HepG2 (cell line): ENCODE measurements around the gene ELL. TPM values are rescaled to one million over a fixed set of nuclear protein-coding genes. Genes with fewer than 3 reads are reported as not detected.

Experiments used
- BCL6 ChIP-seq: IDR thresholded peaks from 2 replicates; pipeline ENCODE4 v1.6.1; 2016; ENCODE audit warnings: missing genetic modification reagents, missing compliant biosample characterization
- FOSL1 ChIP-seq: sonication (generic); formaldehyde crosslinking; IDR thresholded peaks from 2 replicates; pipeline ENCODE4 v1.9.0; 2021; ENCODE audit warnings: missing genetic modification reagents, borderline replicate concordance
- IRF2 ChIP-seq: IDR thresholded peaks from 2 replicates; pipeline ENCODE4 v1.6.1; 2018; ENCODE audit warnings: missing genetic modification reagents, missing compliant biosample characterization
- KDM6A ChIP-seq: IDR thresholded peaks from 2 replicates; pipeline ENCODE4 v1.6.1; 2016; ENCODE audit warnings: low read depth
- KLF6 ChIP-seq: IDR thresholded peaks from 2 replicates; pipeline ENCODE4 v1.8.0; 2016; ENCODE audit warnings: missing biosample characterization, missing genetic modification reagents
- MAZ ChIP-seq, 2 experiments: sonication (generic) in 1 of 2; formaldehyde crosslinking in 1 of 2; IDR thresholded peaks; 2 replicates each; pipeline versions ENCODE4 v1.5.0 to v1.6.1; 2012 to 2020; ENCODE audit warnings: low read depth in 2 of 2, mild to moderate bottlenecking in 2 of 2, borderline replicate concordance in 1 of 2, improper control_type of control experiment in 1 of 2, low read length in 1 of 2, missing genetic modification reagents in 1 of 2, moderate library complexity in 1 of 2
- MED1 ChIP-seq: sonication (generic); formaldehyde crosslinking; IDR thresholded peaks from 2 replicates; pipeline ENCODE4 v1.4.0; 2020; ENCODE audit warnings: missing genetic modification reagents
- MEIS2 ChIP-seq: sonication (generic); formaldehyde crosslinking; IDR thresholded peaks from 2 replicates; pipeline ENCODE4 v1.9.0; 2021; ENCODE audit warnings: mild to moderate bottlenecking, missing genetic modification reagents
- NCOA1 ChIP-seq: sonication (generic); formaldehyde crosslinking; IDR thresholded peaks from 2 replicates; pipeline ENCODE4 v1.9.0; 2021; ENCODE audit warnings: missing genetic modification reagents
- PCBP2 ChIP-seq: fragments of 200-400 bp; formaldehyde crosslinking; optimal IDR thresholded peaks from 2 replicates; pipeline ENCODE3; 2018; ENCODE audit warnings: low read length, low read depth; ENCODE audit not compliant: poor library complexity, severe bottlenecking
- SIX1 ChIP-seq: sonication (generic); formaldehyde crosslinking; IDR thresholded peaks from 2 replicates; pipeline ENCODE4 v1.4.0; 2020; ENCODE audit warnings: missing genetic modification reagents, borderline replicate concordance
- TGIF2 ChIP-seq: IDR thresholded peaks from 2 replicates; pipeline ENCODE4 v1.6.1; 2016; ENCODE audit warnings: control low read depth, missing compliant biosample characterization
- TOPORS ChIP-seq: sonication (generic); formaldehyde crosslinking; IDR thresholded peaks from 2 replicates; pipeline ENCODE4 v1.8.0; 2023; ENCODE audit warnings: mild to moderate bottlenecking, missing genetic modification reagents
- ZFX ChIP-seq: sonication (generic); formaldehyde crosslinking; IDR thresholded peaks from 2 replicates; pipeline ENCODE4 v1.4.0; 2020; ENCODE audit warnings: mild to moderate bottlenecking, low read depth, missing genetic modification reagents, moderate library complexity
- ZNF326 ChIP-seq: sonication (generic); formaldehyde crosslinking; IDR thresholded peaks from 2 replicates; pipeline ENCODE4 v1.4.0; 2020; ENCODE audit warnings: missing genetic modification reagents, borderline replicate concordance
- ZNF367 ChIP-seq: sonication (generic); formaldehyde crosslinking; IDR thresholded peaks from 2 replicates; pipeline ENCODE4 v1.4.0; 2020; ENCODE audit warnings: missing genetic modification reagents, borderline replicate concordance
- polyA plus RNA-seq, 8 experiments: library from polyadenylated mRNA; depleted of rRNA in 3 of 8; stranded (reverse) in 7 of 8; unstranded in 1 of 8; fragments of >200 nt; fragmentation: Illumina TruSeq in 4 of 8; extraction: Trizol in 4 of 8; gene quantifications; 2 replicates each; pipeline versions ENCODE4 v1.2.1 to v1.2.3, GENCODE V29; 2011 to 2016; ENCODE audit warnings: low read depth in 4 of 8, missing spikeins in 1 of 8, mixed read lengths in 1 of 8; ENCODE audit not compliant: insufficient read depth in 1 of 8
- total RNA-seq, 5 experiments: library from RNA; depleted of rRNA; stranded (reverse); fragments of >200 nt; fragmentation: Illumina TruSeq; extraction: Trizol; gene quantifications; 2 replicates each; pipeline ENCODE4 v1.2.3, GENCODE V29; 2016; ENCODE audit warnings: low read depth in 1 of 5
- TF ChIP-seq, protein P1 (sequence below): sonication (generic); formaldehyde crosslinking; IDR thresholded peaks from 2 replicates; pipeline ENCODE4 v1.5.0; 2020; ENCODE audit warnings: missing genetic modification reagents
- TF ChIP-seq, protein P2 (sequence below): sonication (generic); formaldehyde crosslinking; IDR thresholded peaks from 2 replicates; pipeline ENCODE4 v1.8.0; 2023; ENCODE audit warnings: mild to moderate bottlenecking, missing genetic modification reagents
- TF ChIP-seq, protein P3 (sequence below): sonication (generic); formaldehyde crosslinking; conservative IDR thresholded peaks from 2 replicates; pipeline ENCODE4 v1.8.0; 2022; ENCODE audit warnings: low read depth, missing genetic modification reagents
- TF ChIP-seq, protein P4 (sequence below): sonication (generic); formaldehyde crosslinking; IDR thresholded peaks from 2 replicates; pipeline ENCODE4 v1.8.1; 2023; ENCODE audit warnings: mild to moderate bottlenecking, missing genetic modification reagents, borderline replicate concordance
- TF ChIP-seq, protein P5 (sequence below), 2 experiments: sonication (generic) in 1 of 2; formaldehyde crosslinking in 1 of 2; IDR thresholded peaks; 2 replicates each; pipeline versions ENCODE4 v1.4.0 to v1.6.1; 2018 to 2020; ENCODE audit warnings: missing genetic modification reagents in 2 of 2, borderline replicate concordance in 1 of 2, low read depth in 1 of 2, mild to moderate bottlenecking in 1 of 2, missing biosample characterization in 1 of 2
- TF ChIP-seq, protein P6 (sequence below): sonication (generic); formaldehyde crosslinking; IDR thresholded peaks from 2 replicates; pipeline ENCODE4 v1.4.0; 2020; ENCODE audit warnings: missing genetic modification reagents; ENCODE audit errors: not compliant biosample characterization

The ELL gene
- total and polyA plus RNA-seq, 2 of the 13 experiments (the other 11 are each of a cell fraction or from before 2014, with no cell fraction given): 3.7 to 5.4 TPM

DNA sequence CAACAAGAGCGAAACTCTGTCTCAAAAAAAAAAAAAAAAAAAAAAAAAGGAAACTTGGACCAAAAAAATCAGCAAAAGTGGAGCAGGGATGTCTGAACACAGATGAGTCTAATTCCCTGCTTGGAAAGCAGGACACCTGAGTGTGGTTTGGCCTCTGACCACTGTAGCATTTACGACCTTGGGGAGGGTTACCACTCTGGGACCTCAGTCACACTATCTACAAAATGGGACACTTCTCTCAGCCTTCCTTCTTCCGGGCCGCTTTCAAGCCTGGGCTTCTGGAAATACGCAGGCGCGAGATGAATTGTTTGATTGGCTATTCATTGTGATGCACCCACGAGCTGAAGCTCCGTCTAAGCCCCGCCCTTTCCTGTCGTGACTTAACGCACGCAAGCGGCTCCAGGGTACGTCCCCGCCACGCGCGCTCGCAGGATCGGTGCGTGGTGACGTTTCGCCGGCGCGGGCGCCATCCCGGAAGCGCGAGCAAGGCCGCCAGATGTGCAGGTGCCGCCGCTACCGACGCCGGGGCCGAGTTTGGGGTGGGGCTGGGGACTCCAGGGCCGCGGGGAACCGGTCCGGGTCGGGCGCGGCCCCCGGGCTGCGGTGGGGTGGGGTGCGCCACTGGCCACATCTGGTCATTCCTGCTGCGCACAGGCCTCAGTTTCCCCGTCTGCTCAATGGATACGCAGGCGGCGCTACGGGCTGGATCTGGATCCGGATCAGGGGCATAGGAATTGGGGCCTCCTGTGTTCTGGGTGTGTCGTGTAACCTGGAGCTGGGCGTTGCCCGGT, 35.7 kb upstream of the ELL start, which contains the start of gene KXD1 (continued):
- no peak for TF ChIP-seq TOPORS (CRISPR knock-in tag)
- TF ChIP-seq, protein P1, sequence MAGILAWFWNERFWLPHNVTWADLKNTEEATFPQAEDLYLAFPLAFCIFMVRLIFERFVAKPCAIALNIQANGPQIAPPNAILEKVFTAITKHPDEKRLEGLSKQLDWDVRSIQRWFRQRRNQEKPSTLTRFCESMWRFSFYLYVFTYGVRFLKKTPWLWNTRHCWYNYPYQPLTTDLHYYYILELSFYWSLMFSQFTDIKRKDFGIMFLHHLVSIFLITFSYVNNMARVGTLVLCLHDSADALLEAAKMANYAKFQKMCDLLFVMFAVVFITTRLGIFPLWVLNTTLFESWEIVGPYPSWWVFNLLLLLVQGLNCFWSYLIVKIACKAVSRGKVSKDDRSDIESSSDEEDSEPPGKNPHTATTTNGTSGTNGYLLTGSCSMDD (CRISPR knock-in tag): no peak
- TF ChIP-seq IRF2 (CRISPR knock-in tag): peak; percentile 65
- TF ChIP-seq ZFX (CRISPR knock-in tag): peak; percentile 83
- peak; percentile 39; the same call in 1 of the 2 replicates for TF ChIP-seq MAZ (IDR thresholded peaks at IDR 0.05; ENCODE audit: borderline replicate concordance, low read depth, low read length)
- TF ChIP-seq MAZ (CRISPR knock-in tag; IDR thresholded peaks at IDR 0.05; ENCODE audit: low read depth): peak; percentile 54
- no peak for TF ChIP-seq KLF6 (CRISPR knock-in tag)
- no peak for TF ChIP-seq ZNF326 (CRISPR knock-in tag)
- TF ChIP-seq, protein P2, sequence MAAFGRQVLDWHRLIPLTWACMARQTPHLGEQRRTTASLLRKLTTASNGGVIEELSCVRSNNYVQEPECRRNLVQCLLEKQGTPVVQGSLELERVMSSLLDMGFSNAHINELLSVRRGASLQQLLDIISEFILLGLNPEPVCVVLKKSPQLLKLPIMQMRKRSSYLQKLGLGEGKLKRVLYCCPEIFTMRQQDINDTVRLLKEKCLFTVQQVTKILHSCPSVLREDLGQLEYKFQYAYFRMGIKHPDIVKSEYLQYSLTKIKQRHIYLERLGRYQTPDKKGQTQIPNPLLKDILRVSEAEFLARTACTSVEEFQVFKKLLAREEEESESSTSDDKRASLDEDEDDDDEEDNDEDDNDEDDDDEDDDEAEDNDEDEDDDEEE: 0 out of 2 replicates have a peak, but pooled peaks have one; percentile 68
- no peak for TF ChIP-seq SIX1
- TF ChIP-seq KDM6A (CRISPR knock-in tag): 0 out of 2 replicates have a peak, but pooled peaks have one; percentile 7
- TF ChIP-seq TGIF2 (CRISPR knock-in tag): peak; percentile 41; the same call in 1 of the 2 replicates
- TF ChIP-seq, protein P3, sequence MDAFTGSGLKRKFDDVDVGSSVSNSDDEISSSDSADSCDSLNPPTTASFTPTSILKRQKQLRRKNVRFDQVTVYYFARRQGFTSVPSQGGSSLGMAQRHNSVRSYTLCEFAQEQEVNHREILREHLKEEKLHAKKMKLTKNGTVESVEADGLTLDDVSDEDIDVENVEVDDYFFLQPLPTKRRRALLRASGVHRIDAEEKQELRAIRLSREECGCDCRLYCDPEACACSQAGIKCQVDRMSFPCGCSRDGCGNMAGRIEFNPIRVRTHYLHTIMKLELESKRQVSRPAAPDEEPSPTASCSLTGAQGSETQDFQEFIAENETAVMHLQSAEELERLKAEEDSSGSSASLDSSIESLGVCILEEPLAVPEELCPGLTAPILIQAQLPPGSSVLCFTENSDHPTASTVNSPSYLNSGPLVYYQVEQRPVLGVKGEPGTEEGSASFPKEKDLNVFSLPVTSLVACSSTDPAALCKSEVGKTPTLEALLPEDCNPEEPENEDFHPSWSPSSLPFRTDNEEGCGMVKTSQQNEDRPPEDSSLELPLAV (CRISPR knock-in tag): no peak
- no peak; the same call in none of the 2 replicates for TF ChIP-seq MEIS2 (CRISPR knock-in tag)
- TF ChIP-seq, protein P4, sequence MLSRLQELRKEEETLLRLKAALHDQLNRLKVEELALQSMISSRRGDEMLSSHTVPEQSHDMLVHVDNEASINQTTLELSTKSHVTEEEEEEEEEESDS: no peak
- TF ChIP-seq, protein P5, sequence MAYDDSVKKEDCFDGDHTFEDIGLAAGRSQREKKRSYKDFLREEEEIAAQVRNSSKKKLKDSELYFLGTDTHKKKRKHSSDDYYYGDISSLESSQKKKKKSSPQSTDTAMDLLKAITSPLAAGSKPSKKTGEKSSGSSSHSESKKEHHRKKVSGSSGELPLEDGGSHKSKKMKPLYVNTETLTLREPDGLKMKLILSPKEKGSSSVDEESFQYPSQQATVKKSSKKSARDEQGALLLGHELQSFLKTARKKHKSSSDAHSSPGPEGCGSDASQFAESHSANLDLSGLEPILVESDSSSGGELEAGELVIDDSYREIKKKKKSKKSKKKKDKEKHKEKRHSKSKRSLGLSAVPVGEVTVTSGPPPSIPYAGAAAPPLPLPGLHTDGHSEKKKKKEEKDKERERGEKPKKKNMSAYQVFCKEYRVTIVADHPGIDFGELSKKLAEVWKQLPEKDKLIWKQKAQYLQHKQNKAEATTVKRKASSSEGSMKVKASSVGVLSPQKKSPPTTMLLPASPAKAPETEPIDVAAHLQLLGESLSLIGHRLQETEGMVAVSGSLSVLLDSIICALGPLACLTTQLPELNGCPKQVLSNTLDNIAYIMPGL (CRISPR knock-in tag; IDR thresholded peaks at IDR 0.05; ENCODE audit: borderline replicate concordance in 1 of 2, low read depth in 1 of 2): peak; percentile 45 to 62; a peak in 2 of 4 replicates
- no peak for TF ChIP-seq PCBP2
- no peak for TF ChIP-seq ZNF367
- peak; percentile 20; the same call in 1 of the 2 replicates for TF ChIP-seq BCL6 (CRISPR knock-in tag)
- no peak for TF ChIP-seq FOSL1 (CRISPR knock-in tag)
- TF ChIP-seq, protein P6, sequence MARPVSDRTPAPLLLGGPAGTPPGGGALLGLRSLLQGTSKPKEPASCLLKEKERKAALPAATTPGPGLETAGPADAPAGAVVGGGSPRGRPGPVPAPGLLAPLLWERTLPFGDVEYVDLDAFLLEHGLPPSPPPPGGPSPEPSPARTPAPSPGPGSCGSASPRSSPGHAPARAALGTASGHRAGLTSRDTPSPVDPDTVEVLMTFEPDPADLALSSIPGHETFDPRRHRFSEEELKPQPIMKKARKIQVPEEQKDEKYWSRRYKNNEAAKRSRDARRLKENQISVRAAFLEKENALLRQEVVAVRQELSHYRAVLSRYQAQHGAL (CRISPR knock-in tag): no peak
- TF ChIP-seq MED1: peak; percentile 64
- TF ChIP-seq NCOA1 (CRISPR knock-in tag): no peak
